ENCODE data around the gene SEZ6.

The SEZ6 gene

DNA sequence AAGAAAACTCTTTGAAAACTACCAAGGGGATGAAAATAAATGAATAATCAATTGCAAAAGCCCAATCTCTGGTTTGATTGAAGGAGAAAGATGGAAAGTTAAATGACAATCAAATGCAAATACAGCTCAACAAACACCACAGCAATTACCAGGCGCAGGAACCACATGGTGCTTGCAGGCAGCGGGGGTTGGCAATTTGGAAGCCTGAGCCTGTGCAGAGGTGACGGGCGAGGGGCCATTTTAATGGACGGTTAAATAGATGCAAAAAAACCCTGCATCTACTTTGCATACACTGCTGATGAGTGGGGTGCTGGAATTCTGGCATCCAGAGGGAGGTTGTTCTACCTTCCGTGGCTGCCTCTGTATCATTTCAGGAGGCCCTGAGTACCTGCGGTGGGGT is 4.8 kb upstream of the SEZ6 start (continued):
- TF ChIP-seq ZNF596 (tag by site-specific recombination; IDR thresholded peaks at IDR 0.05), result no peak
- no peak for TF ChIP-seq ZBTB17 (tag by site-specific recombination; IDR thresholded peaks at IDR 0.05)
- no peak for TF ChIP-seq ZNF561 (tag by site-specific recombination; IDR thresholded peaks at IDR 0.05; ENCODE audit: borderline replicate concordance)
- no peak for TF ChIP-seq ZNF544 (tag by site-specific recombination; IDR thresholded peaks at IDR 0.05)
- TF ChIP-seq ZNF398 (tag by site-specific recombination; IDR thresholded peaks at IDR 0.05), result no peak
- no peak for TF ChIP-seq HOXC10 (CRISPR knock-in tag; IDR thresholded peaks at IDR 0.05)
- TF ChIP-seq KLF7 (tag by site-specific recombination; IDR thresholded peaks at IDR 0.05; ENCODE audit: borderline replicate concordance), result no peak

GRCh38 chr17:29010129-29010528 is 4.3 kb upstream of the SEZ6 start:
- CTCF ChIA-PET, result interaction anchor here (0.6 to 3.0 kb wide), 8 partner anchors 9 to 107 kb away, joined by 3 to 12 read pairs (median 4); no protein-coding TSS in a partner anchor
- Histone ChIP-seq H3K27ac (ENCODE audit: extremely low read depth, low read depth, low read length) (no peak overlapping the region), H3K4me3 (ENCODE audit: low read depth, low read length) (no peak overlapping the region), H3K4me1 (ENCODE audit: control insufficient read depth, insufficient read depth, low read length) (0 out of 2 replicates have a peak, but pooled peaks cover 4% of the 10 kb centered on the region), H3K9me3 (ENCODE audit: control insufficient read depth, insufficient read depth, low read depth, low read length) (no peaks in the 10 kb centered on the region), H3K36me3 (ENCODE audit: control insufficient read depth in 2 of 2, insufficient read depth in 1 of 2, low read length in 2 of 2) (no peaks in the 10 kb centered on the region)
- TF ChIP-seq ZNF341 (tag by site-specific recombination; IDR thresholded peaks at IDR 0.05; ENCODE audit: low read depth) (no peak), AEBP2 (tag by site-specific recombination; IDR thresholded peaks at IDR 0.05; ENCODE audit: borderline replicate concordance) (no peak), ZNF404 (tag by site-specific recombination; IDR thresholded peaks at IDR 0.05) (no peak), ZNF350 (tag by site-specific recombination; IDR thresholded peaks at IDR 0.05) (no peak), ZNF211 (tag by site-specific recombination; IDR thresholded peaks at IDR 0.05; ENCODE audit: low read depth) (no peak), ZNF239 (tag by site-specific recombination; IDR thresholded peaks at IDR 0.05) (no peak), ZNF223 (tag by site-specific recombination; IDR thresholded peaks at IDR 0.05) (no peak), ZSCAN18 (tag by site-specific recombination; IDR thresholded peaks at IDR 0.05) (no peak), GFI1B (tag by site-specific recombination; IDR thresholded peaks at IDR 0.05) (no peak), YY1 (tag by site-specific recombination; IDR thresholded peaks at IDR 0.05) (no peak), ZNF548 (tag by site-specific recombination; IDR thresholded peaks at IDR 0.05) (no peak), ZSCAN23 (tag by site-specific recombination; IDR thresholded peaks at IDR 0.05) (no peak), PRDM1 (tag by site-specific recombination; IDR thresholded peaks at IDR 0.05) (no peak), KLF10 (tag by site-specific recombination; IDR thresholded peaks at IDR 0.05) (no peak), EGR2 (tag by site-specific recombination; IDR thresholded peaks at IDR 0.05; ENCODE audit: low read depth) (no peak), ZNF510 (tag by site-specific recombination; IDR thresholded peaks at IDR 0.05; ENCODE audit: insufficient replicate concordance) (no peak)
- TF ChIP-seq, protein P1, sequence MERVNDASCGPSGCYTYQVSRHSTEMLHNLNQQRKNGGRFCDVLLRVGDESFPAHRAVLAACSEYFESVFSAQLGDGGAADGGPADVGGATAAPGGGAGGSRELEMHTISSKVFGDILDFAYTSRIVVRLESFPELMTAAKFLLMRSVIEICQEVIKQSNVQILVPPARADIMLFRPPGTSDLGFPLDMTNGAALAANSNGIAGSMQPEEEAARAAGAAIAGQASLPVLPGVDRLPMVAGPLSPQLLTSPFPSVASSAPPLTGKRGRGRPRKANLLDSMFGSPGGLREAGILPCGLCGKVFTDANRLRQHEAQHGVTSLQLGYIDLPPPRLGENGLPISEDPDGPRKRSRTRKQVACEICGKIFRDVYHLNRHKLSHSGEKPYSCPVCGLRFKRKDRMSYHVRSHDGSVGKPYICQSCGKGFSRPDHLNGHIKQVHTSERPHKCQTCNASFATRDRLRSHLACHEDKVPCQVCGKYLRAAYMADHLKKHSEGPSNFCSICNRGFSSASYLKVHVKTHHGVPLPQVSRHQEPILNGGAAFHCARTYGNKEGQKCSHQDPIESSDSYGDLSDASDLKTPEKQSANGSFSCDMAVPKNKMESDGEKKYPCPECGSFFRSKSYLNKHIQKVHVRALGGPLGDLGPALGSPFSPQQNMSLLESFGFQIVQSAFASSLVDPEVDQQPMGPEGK (tag by site-specific recombination; IDR thresholded peaks at IDR 0.05), result no peak
- TF ChIP-seq, protein P2, sequence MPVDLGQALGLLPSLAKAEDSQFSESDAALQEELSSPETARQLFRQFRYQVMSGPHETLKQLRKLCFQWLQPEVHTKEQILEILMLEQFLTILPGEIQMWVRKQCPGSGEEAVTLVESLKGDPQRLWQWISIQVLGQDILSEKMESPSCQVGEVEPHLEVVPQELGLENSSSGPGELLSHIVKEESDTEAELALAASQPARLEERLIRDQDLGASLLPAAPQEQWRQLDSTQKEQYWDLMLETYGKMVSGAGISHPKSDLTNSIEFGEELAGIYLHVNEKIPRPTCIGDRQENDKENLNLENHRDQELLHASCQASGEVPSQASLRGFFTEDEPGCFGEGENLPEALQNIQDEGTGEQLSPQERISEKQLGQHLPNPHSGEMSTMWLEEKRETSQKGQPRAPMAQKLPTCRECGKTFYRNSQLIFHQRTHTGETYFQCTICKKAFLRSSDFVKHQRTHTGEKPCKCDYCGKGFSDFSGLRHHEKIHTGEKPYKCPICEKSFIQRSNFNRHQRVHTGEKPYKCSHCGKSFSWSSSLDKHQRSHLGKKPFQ (tag by site-specific recombination; IDR thresholded peaks at IDR 0.05), result no peak
- TF ChIP-seq, protein P3, sequence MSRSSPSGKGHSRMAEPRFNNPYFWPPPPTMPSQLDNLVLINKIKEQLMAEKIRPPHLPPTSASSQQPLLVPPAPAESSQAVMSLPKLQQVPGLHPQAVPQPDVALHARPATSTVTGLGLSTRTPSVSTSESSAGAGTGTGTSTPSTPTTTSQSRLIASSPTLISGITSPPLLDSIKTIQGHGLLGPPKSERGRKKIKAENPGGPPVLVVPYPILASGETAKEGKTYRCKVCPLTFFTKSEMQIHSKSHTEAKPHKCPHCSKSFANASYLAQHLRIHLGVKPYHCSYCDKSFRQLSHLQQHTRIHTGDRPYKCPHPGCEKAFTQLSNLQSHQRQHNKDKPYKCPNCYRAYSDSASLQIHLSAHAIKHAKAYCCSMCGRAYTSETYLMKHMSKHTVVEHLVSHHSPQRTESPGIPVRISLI (tag by site-specific recombination; IDR thresholded peaks at IDR 0.05), result no peak
- POLR2A ChIA-PET, result interaction anchor here (1.5 kb wide), 1 partner anchor 58 kb away, joined by 4 read pairs; no protein-coding TSS in a partner anchor
